Gastrocnemius medialis (tissue), 4 donors: ENCODE results near the gene SLC27A3. TPM values are rescaled to one million over a fixed set of nuclear protein-coding genes. Genes with fewer than 3 reads are reported as not detected.
"Not testable (repeated sequence)": the region's sequence is repeated elsewhere in the genome, so short reads cannot be mapped to it uniquely, and the experiment has no call there.

Source experiments
- ATAC-seq, 2 donors: fragments of 150-250 bp; one replicate each; pipeline ENCODE4 v1.9.1; 2016
- DNase-seq, 2 donors: peaks; one replicate each; pipeline ENCODE4 v3.0.0-alpha.2; 2019
- H3K27ac ChIP-seq, 4 donors: fragments of 200-600 bp; sonication (generic); 1 replicate in 1 of 4; 2 replicates in 3 of 4; pipeline ENCODE4 v1.5.1; 2016 to 2018; ENCODE audit warnings: mild to moderate bottlenecking in 2 of 4, moderate library complexity in 1 of 4
- H3K27me3 ChIP-seq, 3 donors: fragments of 200-600 bp; sonication (generic) in 2 of 3; 1 replicate in 1 of 3; 2 replicates in 2 of 3; pipeline versions ENCODE4 v1.5.1 to v1.6.0; 2016 to 2019; ENCODE audit warnings: mild to moderate bottlenecking in 1 of 3, moderate library complexity in 1 of 3
- H3K36me3 ChIP-seq, 2 donors: fragments of 200-600 bp; sonication (generic) in 1 of 2; one replicate each; pipeline ENCODE4 v1.5.1; 2017 to 2018
- H3K4me1 ChIP-seq, 2 donors: fragments of 200-600 bp; sonication (generic) in 1 of 2; one replicate each; pipeline ENCODE4 v1.5.1; 2016 to 2017; ENCODE audit warnings: mild to moderate bottlenecking in 2 of 2
- H3K4me3 ChIP-seq, 4 donors: fragments of 200-600 bp; sonication (generic) in 3 of 4; 1 replicate in 1 of 4; 2 replicates in 3 of 4; pipeline ENCODE4 v1.5.1; 2016 to 2019; ENCODE audit warnings: mild to moderate bottlenecking in 2 of 4
- H3K9me3 ChIP-seq, 3 donors: fragments of 200-600 bp; sonication (generic) in 2 of 3; 1 replicate in 1 of 3; 2 replicates in 2 of 3; pipeline ENCODE4 v1.5.1; 2016 to 2019
- POLR2A ChIP-seq, 2 donors: fragments of 450-650 bp; IDR thresholded peaks; one replicate each; pipeline ENCODE4 v1.6.1; 2017; ENCODE audit warnings: antibody characterized with exemption in 2 of 2, mild to moderate bottlenecking in 2 of 2, moderate library complexity in 2 of 2
- in situ Hi-C, 4 donors: fragments of 200-750 bp; cut with MboI; loops; one replicate each; pipeline versions ENCODE4 v1.15.0 to v1.8.0; 2017; ENCODE audit warnings: low sequenced_read_pairs in 4 of 4
- intact Hi-C: fragments of 100-400 bp; cut with DNase I; formaldehyde crosslinking; loops from one replicate; pipeline ENCODE4 v1.15.1; 2023; ENCODE audit warnings: low total_unique reads
- total RNA-seq, 4 donors: library from RNA; depleted of rRNA; stranded (reverse); fragments of >200 nt; gene quantifications; one replicate each; pipeline versions ENCODE4 v1.1.0 to v1.2.3, GENCODE V29; 2016
- TF ChIP-seq, protein P1 (sequence below), 5 experiments: fragments of 450-650 bp in 3 of 5; fragments of 200-600 bp in 2 of 5; sonication (generic) in 2 of 5; IDR thresholded peaks in 4 of 5; conservative IDR thresholded peaks in 1 of 5; 1 replicate in 4 of 5; 2 replicates in 1 of 5; pipeline ENCODE4 v1.5.1; 2016 to 2019; ENCODE audit warnings: antibody characterized with exemption in 5 of 5, mild to moderate bottlenecking in 3 of 5, moderate library complexity in 3 of 5

Gene SLC27A3
- total RNA-seq, 4 donors from 2014 or later: 2.3 to 7.9 (median 3.7) TPM

DNA sequence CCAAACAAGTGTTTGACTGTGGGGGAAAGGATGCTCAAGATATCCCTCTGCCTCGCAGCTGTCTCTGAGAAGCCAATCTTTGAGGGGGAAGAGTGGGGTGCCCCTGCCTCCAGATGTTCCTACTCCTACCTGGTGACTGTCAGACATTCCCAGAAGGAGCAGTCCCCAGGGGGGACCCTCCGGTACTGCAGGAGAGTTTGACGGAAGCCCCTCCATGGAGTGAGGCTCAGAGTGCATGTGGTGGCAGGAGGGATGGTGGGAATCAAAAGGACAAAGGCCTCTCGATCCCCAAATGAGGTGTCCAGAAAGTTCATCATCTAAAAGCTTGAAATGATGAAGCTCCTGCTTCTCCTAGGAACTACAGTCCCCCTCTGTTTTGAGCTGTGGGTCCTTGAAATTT, 5.3 kb downstream of the SLC27A3 start:
- no peaks in the 10 kb centered on the region for H3K27me3 ChIP-seq
- DNase-seq (no peak), ATAC-seq (no peak)
- intact Hi-C loops: no loop called here
- H3K4me3 ChIP-seq: no peak overlapping the region
- H3K4me1 ChIP-seq: peaks cover 30 to 33% of the 10 kb centered on the region in 2 donors
- no peak for TF ChIP-seq POLR2A (IDR thresholded peaks at IDR 0.05)
- TF ChIP-seq, protein P1, sequence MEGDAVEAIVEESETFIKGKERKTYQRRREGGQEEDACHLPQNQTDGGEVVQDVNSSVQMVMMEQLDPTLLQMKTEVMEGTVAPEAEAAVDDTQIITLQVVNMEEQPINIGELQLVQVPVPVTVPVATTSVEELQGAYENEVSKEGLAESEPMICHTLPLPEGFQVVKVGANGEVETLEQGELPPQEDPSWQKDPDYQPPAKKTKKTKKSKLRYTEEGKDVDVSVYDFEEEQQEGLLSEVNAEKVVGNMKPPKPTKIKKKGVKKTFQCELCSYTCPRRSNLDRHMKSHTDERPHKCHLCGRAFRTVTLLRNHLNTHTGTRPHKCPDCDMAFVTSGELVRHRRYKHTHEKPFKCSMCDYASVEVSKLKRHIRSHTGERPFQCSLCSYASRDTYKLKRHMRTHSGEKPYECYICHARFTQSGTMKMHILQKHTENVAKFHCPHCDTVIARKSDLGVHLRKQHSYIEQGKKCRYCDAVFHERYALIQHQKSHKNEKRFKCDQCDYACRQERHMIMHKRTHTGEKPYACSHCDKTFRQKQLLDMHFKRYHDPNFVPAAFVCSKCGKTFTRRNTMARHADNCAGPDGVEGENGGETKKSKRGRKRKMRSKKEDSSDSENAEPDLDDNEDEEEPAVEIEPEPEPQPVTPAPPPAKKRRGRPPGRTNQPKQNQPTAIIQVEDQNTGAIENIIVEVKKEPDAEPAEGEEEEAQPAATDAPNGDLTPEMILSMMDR (IDR thresholded peaks at IDR 0.05 in 4 of 5, conservative IDR thresholded peaks at IDR 0.05 in 1 of 5): no peak
- in situ Hi-C loops: no loop called here
- peak overlapping the region in 1 of 4 donors; percentile 13 for H3K27ac ChIP-seq
- H3K9me3 ChIP-seq: no peaks in the 10 kb centered on the region
- H3K36me3 ChIP-seq: no peaks in the 10 kb centered on the region

DNA sequence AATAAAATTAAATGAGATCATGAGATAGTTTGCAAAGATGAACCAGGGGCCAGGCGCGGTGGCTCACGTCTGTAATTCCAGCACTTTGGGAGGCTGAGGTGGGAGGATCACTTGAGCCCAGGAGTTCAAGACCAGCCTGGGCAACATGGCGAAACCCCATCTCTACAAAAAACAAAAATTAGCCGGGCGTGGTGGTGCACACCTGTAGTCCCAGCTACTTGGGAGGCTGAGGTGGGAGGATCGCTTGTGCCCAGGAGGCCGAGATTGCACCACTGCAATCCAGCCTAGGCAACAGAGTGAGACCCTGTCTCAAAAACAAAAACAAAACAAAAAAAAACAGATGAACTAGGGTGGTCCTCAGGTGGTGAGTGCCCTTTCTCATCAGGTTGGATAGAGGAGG, 7.4 kb downstream of the SLC27A3 start:
- in situ Hi-C loops, intact Hi-C loops, H3K36me3 ChIP-seq, DNase-seq, H3K27me3 ChIP-seq, ATAC-seq, H3K9me3 ChIP-seq: not testable (repeated sequence)
- peak overlapping the region; percentile 89 to 99 (median 94) for H3K27ac ChIP-seq
- H3K4me3 ChIP-seq: peak overlapping the region; percentile 59 to 91 (median 74)
- H3K4me1 ChIP-seq: peaks cover 14 to 28% of the 10 kb centered on the region in 2 donors

DNA sequence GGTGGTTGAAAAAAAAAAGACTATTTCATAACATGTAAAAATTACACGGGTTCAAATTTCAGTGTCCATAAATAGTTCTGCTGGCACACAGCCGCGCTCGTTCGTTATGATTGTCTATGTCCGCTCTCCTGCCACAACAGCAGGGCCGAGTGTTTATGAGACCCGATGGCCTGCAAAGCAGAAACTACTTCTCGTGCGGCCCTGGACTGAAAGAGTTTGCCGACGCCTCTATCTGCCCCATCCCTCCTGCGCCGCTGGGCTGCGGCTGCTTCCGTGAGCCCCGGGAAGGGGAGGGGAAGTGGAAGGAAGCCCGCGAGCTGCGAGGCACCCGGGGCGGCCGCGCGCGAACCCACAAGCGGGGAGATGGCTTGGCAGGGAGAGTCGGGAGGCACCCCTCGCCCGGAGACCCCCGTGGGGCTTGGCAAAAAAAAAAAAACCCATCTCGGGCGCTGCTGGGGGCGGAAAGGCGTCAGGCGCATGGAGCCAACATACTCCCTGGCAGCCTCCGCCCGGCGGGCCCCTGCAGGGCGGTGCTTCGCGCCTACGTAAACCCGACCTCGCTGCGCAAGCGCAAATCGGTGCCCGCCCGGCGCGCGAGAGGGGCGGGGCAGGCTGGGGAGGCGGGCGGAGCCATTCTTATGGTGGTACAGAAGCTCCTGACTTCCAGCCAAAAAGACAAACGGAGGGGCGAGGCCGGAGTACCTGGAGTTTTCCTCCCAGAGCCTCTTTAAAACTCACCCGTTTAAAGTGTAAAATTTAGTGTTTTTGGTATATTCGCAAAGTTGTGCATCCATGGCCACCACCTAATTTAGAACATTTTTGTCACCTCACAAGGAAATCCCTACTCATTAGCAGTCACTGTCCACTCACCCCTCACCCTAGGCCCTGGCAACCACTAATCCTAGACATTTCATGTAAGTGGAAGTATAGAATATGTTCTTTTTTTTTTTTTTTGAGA, 8.3 kb downstream of the SLC27A3 start:
- Histone ChIP-seq H3K36me3 (no peaks in the 10 kb centered on the region), H3K4me1 (peaks cover 7 to 20% of the 10 kb centered on the region in 2 donors), H3K9me3 (no peaks in the 10 kb centered on the region), H3K27ac (peak overlapping the region; percentile 89 to 99 (median 94)), H3K4me3 (peak overlapping the region; percentile 59 to 91 (median 74)), H3K27me3 (no peaks in the 10 kb centered on the region)
- in situ Hi-C loops (no loop called here), intact Hi-C loops (no loop called here)
- DNase-seq (peak; percentile 75 to 89), ATAC-seq (peak; percentile 89 to 93)
- TF ChIP-seq POLR2A (IDR thresholded peaks at IDR 0.05): peak; percentile 94 to 95
- TF ChIP-seq, protein P1 (IDR thresholded peaks at IDR 0.05 in 4 of 5, conservative IDR thresholded peaks at IDR 0.05 in 1 of 5): peak in 3 of 5 experiments; percentile 9 to 37 (median 19)

DNA sequence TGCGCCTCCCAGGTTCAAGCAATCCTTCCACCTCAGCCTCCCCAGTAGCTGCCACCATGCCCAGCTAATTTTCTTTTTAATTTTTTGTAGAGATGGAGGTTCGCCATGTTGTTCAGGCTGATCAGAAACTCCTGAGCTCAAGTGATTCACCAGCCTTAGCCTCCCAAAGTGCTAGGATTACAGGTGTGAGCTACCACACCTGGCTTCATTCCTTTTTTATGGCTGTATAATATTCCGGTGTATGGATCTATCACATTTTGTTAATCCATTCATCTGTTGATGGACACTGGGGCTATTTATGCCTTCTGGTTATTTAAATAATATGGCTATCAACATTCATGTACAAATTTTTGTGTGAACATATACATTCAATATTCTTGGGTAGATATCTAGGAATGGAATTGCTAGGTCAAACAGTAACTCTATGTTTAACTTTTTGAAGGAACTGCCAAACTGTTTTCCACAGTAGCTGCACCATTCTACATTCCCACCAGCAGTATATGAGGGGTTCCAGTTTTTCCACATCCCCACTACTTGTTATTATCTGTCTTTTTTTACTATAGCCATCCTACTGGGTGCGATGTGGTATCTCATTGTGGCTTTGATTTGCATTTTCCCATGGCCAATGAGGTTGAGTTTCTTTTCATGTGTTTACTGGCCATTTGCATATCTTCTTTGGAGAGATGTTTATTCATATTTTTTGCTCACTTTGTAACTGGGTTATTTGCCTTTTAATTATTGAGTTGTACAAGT, 11.0 kb downstream of the SLC27A3 start:
- Histone ChIP-seq H3K27ac (no peak overlapping the region), H3K4me1 (peaks cover 18 to 26% of the 10 kb centered on the region in 2 donors), H3K4me3 (no peak overlapping the region), H3K9me3 (no peaks in the 10 kb centered on the region), H3K27me3 (no peaks in the 10 kb centered on the region), H3K36me3 (no peaks in the 10 kb centered on the region)
- intact Hi-C loops (no loop called here), in situ Hi-C loops (loop anchor here in 1 of 4 donors (5.0 kb wide), 1 partner anchor 201 kb away; the partner anchor contains the start of gene RAB13)
- ATAC-seq: no peak
- no peak for DNase-seq
- TF ChIP-seq, protein P1 (IDR thresholded peaks at IDR 0.05 in 4 of 5, conservative IDR thresholded peaks at IDR 0.05 in 1 of 5): no peak
- no peak for TF ChIP-seq POLR2A (IDR thresholded peaks at IDR 0.05)
